ENCODE results near the gene COL26A1.

Gene COL26A1

DNA sequence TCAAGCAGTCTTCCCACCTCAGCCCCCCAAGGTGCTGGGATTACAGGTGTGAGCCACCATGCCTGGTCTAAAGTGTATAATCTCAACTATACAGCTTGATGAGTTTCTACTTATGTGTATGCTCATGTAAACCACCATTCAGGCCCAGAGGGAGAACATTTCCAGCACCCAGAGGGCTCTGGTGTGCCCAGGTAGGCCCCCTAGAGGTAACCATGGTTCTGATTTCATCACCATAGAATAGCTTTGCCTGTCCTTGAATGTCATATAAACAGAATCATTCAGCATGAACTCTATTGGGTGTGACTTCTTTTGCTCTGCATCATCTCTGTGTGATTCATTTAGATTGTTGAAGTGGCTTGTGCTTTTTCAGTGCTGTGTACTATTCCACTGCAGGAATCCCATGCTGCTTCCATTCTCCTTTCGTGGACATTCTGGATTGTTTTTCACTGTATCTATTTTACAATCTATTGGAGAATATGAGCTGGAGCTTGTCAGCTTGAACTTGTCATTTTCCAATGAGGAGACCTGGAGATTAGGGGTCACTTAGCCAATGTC lies 35.2 kb downstream of the COL26A1 start:
- no peak overlapping the region for H3K14ac ChIP-seq (ENCODE audit: low read length)
- H3K4me2 ChIP-seq (ENCODE audit: low read length) = no peak overlapping the region
- H3K4me1 ChIP-seq (ENCODE audit: control insufficient read depth in 1 of 2, insufficient read depth in 2 of 2, low read length in 2 of 2) = peaks cover 20 to 39% of the 10 kb centered on the region in 2 experiments
- H3K27me3 ChIP-seq (ENCODE audit: insufficient read depth, low read length) = no peaks in the 10 kb centered on the region
- no peak overlapping the region for H3K27ac ChIP-seq (ENCODE audit: low read depth, low read length)
- no peak overlapping the region for H4K8ac ChIP-seq (ENCODE audit: low read depth, low read length)
- H2BK120ac ChIP-seq (ENCODE audit: insufficient read depth, low read length, poor library complexity) = peak overlapping the region; percentile 7
- H3K9ac ChIP-seq (ENCODE audit: low read length) = no peak overlapping the region
- DNase-seq = no peak
- H3K36me3 ChIP-seq (ENCODE audit: control insufficient read depth in 1 of 2, insufficient read depth in 2 of 2, low read length in 2 of 2) = peaks cover 2 to 4% of the 10 kb centered on the region in 2 experiments
- no peak overlapping the region for H3K4me3 ChIP-seq (ENCODE audit: low read depth, low read length)
- peak overlapping the region; percentile 36 for H3K18ac ChIP-seq (ENCODE audit: low read length)
- no peak overlapping the region for H4K12ac ChIP-seq (ENCODE audit: low read depth, low read length)
- H2BK12ac ChIP-seq (ENCODE audit: low read length) = no peak overlapping the region
- H3K79me1 ChIP-seq (ENCODE audit: low read length) = peaks cover 19% of the 10 kb centered on the region
- no peak overlapping the region for H2AFZ ChIP-seq (ENCODE audit: insufficient read depth, low read length, poor library complexity)
- H4K91ac ChIP-seq (ENCODE audit: low read depth, low read length) = peak overlapping the region; percentile 11
- no CpG with 5 or more reads among the region's 1 CpG for WGBS (ENCODE audit: extremely low coverage, insufficient coverage, insufficient read length)
- H3K23ac ChIP-seq (ENCODE audit: low read length) = no peak overlapping the region
- no peak overlapping the region for H2BK5ac ChIP-seq (ENCODE audit: low read depth, low read length, poor library complexity)
- H3K79me2 ChIP-seq (ENCODE audit: control insufficient read depth, insufficient read depth, low read length, poor library complexity) = no peaks in the 10 kb centered on the region
- H3K4ac ChIP-seq (ENCODE audit: low read depth, low read length) = no peak overlapping the region
- H2AK5ac ChIP-seq (ENCODE audit: low read length) = no peak overlapping the region
- H3K9me3 ChIP-seq (ENCODE audit: insufficient read depth, low read depth, low read length) = peaks cover 4% of the 10 kb centered on the region

DNA sequence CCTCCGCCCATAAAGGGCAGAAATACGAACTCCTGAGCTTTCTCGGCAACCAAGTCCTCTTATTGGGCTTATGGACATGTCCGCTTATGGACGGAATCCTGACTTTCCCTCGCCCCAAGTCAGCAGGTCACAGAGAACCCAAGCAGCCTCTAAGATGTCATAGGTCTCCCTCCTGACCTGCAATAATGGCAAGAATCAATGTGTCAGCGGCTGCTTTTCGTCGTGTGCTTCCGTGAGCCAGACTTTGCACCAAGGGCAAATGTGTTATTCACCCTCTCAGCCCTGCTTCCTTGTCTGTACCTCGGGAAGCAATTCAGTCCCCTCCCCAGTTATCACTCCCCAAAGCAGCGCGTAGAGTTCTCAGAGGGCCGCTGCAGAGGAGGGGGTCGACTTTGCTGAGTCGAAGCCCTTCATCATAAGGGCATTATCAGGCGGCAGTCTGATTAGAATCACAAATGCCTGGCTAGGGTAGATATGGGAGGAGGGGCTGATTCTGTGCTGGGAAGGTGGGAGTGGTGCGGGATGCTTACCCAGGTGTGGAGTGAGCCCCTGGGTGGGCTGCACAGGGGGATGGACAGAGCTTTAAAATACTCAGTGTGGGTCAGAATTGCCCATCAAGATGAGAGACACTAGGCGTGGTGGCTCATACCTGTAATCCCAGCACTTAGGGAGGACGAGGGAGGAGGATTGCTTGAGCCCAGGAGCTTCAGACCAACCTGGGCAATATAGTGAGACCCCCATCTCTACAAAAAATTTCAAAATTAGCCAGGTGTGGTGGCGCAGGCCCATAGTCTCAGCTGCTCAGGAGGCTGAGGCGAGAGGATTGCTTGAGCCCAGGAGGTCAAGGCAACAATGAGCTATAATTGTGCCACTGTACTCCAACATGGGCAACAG lies 36.0 kb downstream of the COL26A1 start:
- Histone ChIP-seq H3K4ac (ENCODE audit: low read depth, low read length) (no peak overlapping the region), H3K9me3 (ENCODE audit: insufficient read depth, low read depth, low read length) (peaks cover 4% of the 10 kb centered on the region), H4K12ac (ENCODE audit: low read depth, low read length) (no peak overlapping the region), H2BK120ac (ENCODE audit: insufficient read depth, low read length, poor library complexity) (no peak overlapping the region), H3K27me3 (ENCODE audit: insufficient read depth, low read length) (no peaks in the 10 kb centered on the region), H3K14ac (ENCODE audit: low read length) (no peak overlapping the region), H3K4me2 (ENCODE audit: low read length) (no peak overlapping the region), H4K8ac (ENCODE audit: low read depth, low read length) (no peak overlapping the region), H3K4me1 (ENCODE audit: control insufficient read depth in 1 of 2, insufficient read depth in 2 of 2, low read length in 2 of 2) (peaks cover 20 to 39% of the 10 kb centered on the region in 2 experiments), H2AFZ (ENCODE audit: insufficient read depth, low read length, poor library complexity) (no peak overlapping the region), H3K18ac (ENCODE audit: low read length) (no peak overlapping the region), H4K91ac (ENCODE audit: low read depth, low read length) (no peak overlapping the region), H3K79me1 (ENCODE audit: low read length) (peaks cover 20% of the 10 kb centered on the region), H3K9ac (ENCODE audit: low read length) (no peak overlapping the region), H2BK12ac (ENCODE audit: low read length) (peak overlapping the region; percentile 7), H3K23ac (ENCODE audit: low read length) (no peak overlapping the region), H3K27ac (ENCODE audit: low read depth, low read length) (no peak overlapping the region), H3K4me3 (ENCODE audit: low read depth, low read length) (no peak overlapping the region), H3K79me2 (ENCODE audit: control insufficient read depth, insufficient read depth, low read length, poor library complexity) (no peaks in the 10 kb centered on the region), H3K36me3 (ENCODE audit: control insufficient read depth in 1 of 2, insufficient read depth in 2 of 2, low read length in 2 of 2) (peaks cover 2 to 3% of the 10 kb centered on the region in 2 experiments), H2AK5ac (ENCODE audit: low read length) (no peak overlapping the region), H2BK5ac (ENCODE audit: low read depth, low read length, poor library complexity) (no peak overlapping the region)
- WGBS (ENCODE audit: extremely low coverage, insufficient coverage, insufficient read length) = no CpG with 5 or more reads among the region's 22 CpGs
- no peak for DNase-seq

DNA sequence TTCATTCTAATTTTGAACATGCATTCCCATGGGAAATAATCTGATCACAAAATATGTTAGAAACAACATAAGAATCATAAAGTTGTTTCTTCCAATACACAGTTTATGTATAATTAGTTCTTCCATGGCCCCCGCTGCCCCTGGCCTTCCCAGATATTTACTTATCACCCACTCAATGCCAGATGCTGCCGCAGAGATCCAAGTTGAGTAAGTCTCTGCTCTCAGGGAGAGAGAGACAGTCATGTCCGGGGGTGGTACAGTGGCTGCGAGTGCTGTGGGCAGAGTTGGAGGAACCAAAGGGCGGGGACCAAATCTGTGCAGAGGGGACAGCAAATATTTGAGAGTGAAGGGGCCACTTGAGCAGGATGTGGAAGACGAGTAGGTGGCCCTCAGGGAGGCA lies 37.1 kb downstream of the COL26A1 start:
- H3K9me3 ChIP-seq (ENCODE audit: insufficient read depth, low read depth, low read length) = peaks cover 2% of the 10 kb centered on the region
- H2BK5ac ChIP-seq (ENCODE audit: low read depth, low read length, poor library complexity) = no peak overlapping the region
- peak overlapping the region; percentile 27 for H2BK12ac ChIP-seq (ENCODE audit: low read length)

DNA sequence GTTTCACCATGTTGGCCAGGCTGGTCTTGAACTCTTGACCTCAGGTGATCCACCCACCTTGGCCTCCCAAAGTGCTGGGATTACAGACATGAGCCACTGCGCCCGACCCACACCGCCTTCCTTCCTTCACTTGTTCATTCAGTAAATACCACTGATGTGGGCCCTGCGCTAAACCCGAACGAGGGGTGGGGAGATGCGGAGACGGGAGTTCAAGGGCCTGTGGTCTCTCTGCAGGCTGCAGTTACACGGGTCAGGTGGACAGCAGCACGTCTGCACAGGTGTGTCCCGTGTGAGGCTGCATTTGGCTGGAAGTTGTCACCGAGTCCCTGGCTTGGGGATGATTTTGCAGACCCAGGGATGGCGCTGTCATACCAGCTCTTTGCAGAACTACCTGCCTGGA lies 38.1 kb downstream of the COL26A1 start:
- Histone ChIP-seq H2AK5ac (ENCODE audit: low read length) (peak overlapping the region; percentile 33), H2BK120ac (ENCODE audit: insufficient read depth, low read length, poor library complexity) (no peak overlapping the region), H3K9me3 (ENCODE audit: insufficient read depth, low read depth, low read length) (peaks cover 2% of the 10 kb centered on the region), H4K8ac (ENCODE audit: low read depth, low read length) (no peak overlapping the region), H3K14ac (ENCODE audit: low read length) (no peak overlapping the region), H2AFZ (ENCODE audit: insufficient read depth, low read length, poor library complexity) (no peak overlapping the region), H3K9ac (ENCODE audit: low read length) (no peak overlapping the region), H3K4me3 (ENCODE audit: low read depth, low read length) (no peak overlapping the region), H3K4ac (ENCODE audit: low read depth, low read length) (no peak overlapping the region), H3K36me3 (ENCODE audit: control insufficient read depth in 1 of 2, insufficient read depth in 2 of 2, low read length in 2 of 2) (peaks cover 5 to 6% of the 10 kb centered on the region in 2 experiments), H3K79me2 (ENCODE audit: control insufficient read depth, insufficient read depth, low read length, poor library complexity) (no peaks in the 10 kb centered on the region), H3K79me1 (ENCODE audit: low read length) (peaks cover 17% of the 10 kb centered on the region), H3K27me3 (ENCODE audit: insufficient read depth, low read length) (no peaks in the 10 kb centered on the region), H3K27ac (ENCODE audit: low read depth, low read length) (no peak overlapping the region), H4K12ac (ENCODE audit: low read depth, low read length) (no peak overlapping the region), H3K23ac (ENCODE audit: low read length) (no peak overlapping the region), H3K4me1 (ENCODE audit: control insufficient read depth in 1 of 2, insufficient read depth in 2 of 2, low read length in 2 of 2) (peaks cover 14 to 33% of the 10 kb centered on the region in 2 experiments), H4K91ac (ENCODE audit: low read depth, low read length) (peak overlapping the region; percentile 30), H3K18ac (ENCODE audit: low read length) (no peak overlapping the region), H2BK12ac (ENCODE audit: low read length) (no peak overlapping the region), H3K4me2 (ENCODE audit: low read length) (no peak overlapping the region), H2BK5ac (ENCODE audit: low read depth, low read length, poor library complexity) (no peak overlapping the region)
- no CpG with 5 or more reads among the region's 13 CpGs for WGBS (ENCODE audit: extremely low coverage, insufficient coverage, insufficient read length)
- no peak for DNase-seq

More for the DNA sequence above, 37.1 kb downstream of the COL26A1 start:
- H3K4ac ChIP-seq (ENCODE audit: low read depth, low read length) = peak overlapping the region; percentile 17
- no peak overlapping the region for H3K27ac ChIP-seq (ENCODE audit: low read depth, low read length)
- peak overlapping the region; percentile 8 for H4K8ac ChIP-seq (ENCODE audit: low read depth, low read length)
- no peak overlapping the region for H4K12ac ChIP-seq (ENCODE audit: low read depth, low read length)
- peaks cover 20 to 39% of the 10 kb centered on the region in 2 experiments for H3K4me1 ChIP-seq (ENCODE audit: control insufficient read depth in 1 of 2, insufficient read depth in 2 of 2, low read length in 2 of 2)
- H3K79me2 ChIP-seq (ENCODE audit: control insufficient read depth, insufficient read depth, low read length, poor library complexity) = no peaks in the 10 kb centered on the region
- no peak overlapping the region for H3K4me3 ChIP-seq (ENCODE audit: low read depth, low read length)
- no peak overlapping the region for H2AFZ ChIP-seq (ENCODE audit: insufficient read depth, low read length, poor library complexity)
- H4K91ac ChIP-seq (ENCODE audit: low read depth, low read length) = peak overlapping the region; percentile 32
- no peaks in the 10 kb centered on the region for H3K27me3 ChIP-seq (ENCODE audit: insufficient read depth, low read length)
- H3K14ac ChIP-seq (ENCODE audit: low read length) = peak overlapping the region; percentile 18
- peaks cover 20% of the 10 kb centered on the region for H3K79me1 ChIP-seq (ENCODE audit: low read length)
- H3K23ac ChIP-seq (ENCODE audit: low read length) = no peak overlapping the region
- peak overlapping the region; percentile 72 for H2AK5ac ChIP-seq (ENCODE audit: low read length)
- peak overlapping the region; percentile 20 for H2BK120ac ChIP-seq (ENCODE audit: insufficient read depth, low read length, poor library complexity)
- H3K4me2 ChIP-seq (ENCODE audit: low read length) = no peak overlapping the region
- no CpG with 5 or more reads among the region's 6 CpGs for WGBS (ENCODE audit: extremely low coverage, insufficient coverage, insufficient read length)
- H3K9ac ChIP-seq (ENCODE audit: low read length) = no peak overlapping the region
- DNase-seq = no peak
- no peak overlapping the region for H3K18ac ChIP-seq (ENCODE audit: low read length)
- peaks cover 2% of the 10 kb centered on the region in 2 experiments for H3K36me3 ChIP-seq (ENCODE audit: control insufficient read depth in 1 of 2, insufficient read depth in 2 of 2, low read length in 2 of 2)
